Measurements from ENCODE around the gene DOK3.
A peak's percentile ranks its signal among the peaks of the same experiment; 100 is the strongest.

Gene DOK3

DNA sequence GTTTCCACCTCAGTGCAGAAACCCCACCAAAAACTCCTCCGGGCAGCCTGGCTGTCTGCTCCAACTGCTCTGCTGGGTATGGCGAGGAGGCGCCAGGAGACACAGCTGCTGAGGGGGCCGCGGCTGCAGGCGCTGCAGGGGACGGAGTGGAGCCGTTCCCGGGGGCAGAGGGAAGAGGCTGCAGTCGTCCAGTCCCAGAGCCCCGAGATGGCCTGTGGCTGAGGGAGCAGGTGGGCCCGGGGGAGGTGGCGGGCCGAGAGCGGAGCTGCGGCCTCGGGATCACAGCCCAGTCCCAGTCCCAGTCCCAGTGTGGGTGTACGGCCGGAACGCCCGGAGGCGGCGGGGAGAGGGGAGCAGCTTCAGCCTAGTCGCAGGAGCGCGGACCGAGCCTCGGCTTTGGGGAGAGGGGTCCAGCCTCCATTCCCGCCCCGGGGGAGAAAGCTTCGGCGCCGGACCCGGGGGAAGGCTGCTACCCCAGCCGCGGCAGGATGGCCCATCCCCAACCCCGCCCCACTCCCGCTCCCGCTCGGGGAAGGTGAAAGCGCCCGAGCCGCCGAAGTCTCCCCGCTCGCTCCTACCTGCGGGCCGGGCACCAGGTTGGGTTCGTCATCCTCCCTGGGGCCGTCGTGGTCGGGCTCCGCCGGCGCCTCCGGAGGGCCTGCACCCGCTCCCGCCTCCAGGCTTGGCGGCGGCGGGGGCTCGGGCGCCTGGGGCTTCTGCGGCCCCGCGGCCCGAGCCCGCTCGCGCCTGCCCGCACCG lies 44.2 kb upstream of the DOK3 start:
- TF ChIP-seq, protein P1, sequence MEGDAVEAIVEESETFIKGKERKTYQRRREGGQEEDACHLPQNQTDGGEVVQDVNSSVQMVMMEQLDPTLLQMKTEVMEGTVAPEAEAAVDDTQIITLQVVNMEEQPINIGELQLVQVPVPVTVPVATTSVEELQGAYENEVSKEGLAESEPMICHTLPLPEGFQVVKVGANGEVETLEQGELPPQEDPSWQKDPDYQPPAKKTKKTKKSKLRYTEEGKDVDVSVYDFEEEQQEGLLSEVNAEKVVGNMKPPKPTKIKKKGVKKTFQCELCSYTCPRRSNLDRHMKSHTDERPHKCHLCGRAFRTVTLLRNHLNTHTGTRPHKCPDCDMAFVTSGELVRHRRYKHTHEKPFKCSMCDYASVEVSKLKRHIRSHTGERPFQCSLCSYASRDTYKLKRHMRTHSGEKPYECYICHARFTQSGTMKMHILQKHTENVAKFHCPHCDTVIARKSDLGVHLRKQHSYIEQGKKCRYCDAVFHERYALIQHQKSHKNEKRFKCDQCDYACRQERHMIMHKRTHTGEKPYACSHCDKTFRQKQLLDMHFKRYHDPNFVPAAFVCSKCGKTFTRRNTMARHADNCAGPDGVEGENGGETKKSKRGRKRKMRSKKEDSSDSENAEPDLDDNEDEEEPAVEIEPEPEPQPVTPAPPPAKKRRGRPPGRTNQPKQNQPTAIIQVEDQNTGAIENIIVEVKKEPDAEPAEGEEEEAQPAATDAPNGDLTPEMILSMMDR (IDR thresholded peaks at IDR 0.05; ENCODE audit: borderline replicate concordance, control extremely low read depth, extremely low read depth, insufficient read depth, missing control alignments): no peak
- in situ Hi-C loops (cut with MboI; ENCODE audit: low sequenced_read_pairs, unreplicated experiment): no loop called here
- DNase-seq (ENCODE audit: low spot score): peak; percentile 79

DNA sequence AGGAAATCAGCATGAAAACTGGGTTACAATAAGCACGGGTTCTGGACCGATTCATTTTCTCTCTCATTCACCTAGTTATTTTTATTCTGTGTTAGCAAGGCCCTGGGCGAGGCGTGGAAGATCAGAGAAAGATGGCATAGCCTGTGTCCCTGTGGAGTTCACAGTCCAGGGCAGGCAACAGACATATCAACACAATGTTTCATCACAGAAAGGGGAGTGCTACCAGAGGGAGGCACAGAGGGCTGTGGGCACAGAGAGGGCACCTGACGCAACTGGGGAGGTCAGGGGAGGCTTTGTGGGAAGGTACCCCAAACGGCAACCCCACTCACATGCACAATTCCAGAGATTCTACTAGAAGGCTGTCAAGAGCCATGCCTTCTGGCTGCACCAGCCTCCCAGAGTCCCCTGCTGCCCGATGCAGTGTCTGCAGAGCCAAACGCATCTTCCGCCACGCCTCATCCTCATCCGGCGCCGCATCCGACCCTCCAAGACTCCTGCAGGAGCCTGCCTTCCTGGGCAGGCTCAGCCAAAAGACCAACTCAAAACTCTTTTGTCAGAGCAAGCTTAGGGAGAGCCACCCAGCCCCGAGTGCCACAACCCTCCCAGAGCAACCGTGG lies 43.3 kb upstream of the DOK3 start:
- TF ChIP-seq, protein P1 (IDR thresholded peaks at IDR 0.05; ENCODE audit: borderline replicate concordance, control extremely low read depth, extremely low read depth, insufficient read depth, missing control alignments): no peak
- DNase-seq (ENCODE audit: low spot score): no peak
- in situ Hi-C loops (cut with MboI; ENCODE audit: low sequenced_read_pairs, unreplicated experiment): no loop called here

DNA sequence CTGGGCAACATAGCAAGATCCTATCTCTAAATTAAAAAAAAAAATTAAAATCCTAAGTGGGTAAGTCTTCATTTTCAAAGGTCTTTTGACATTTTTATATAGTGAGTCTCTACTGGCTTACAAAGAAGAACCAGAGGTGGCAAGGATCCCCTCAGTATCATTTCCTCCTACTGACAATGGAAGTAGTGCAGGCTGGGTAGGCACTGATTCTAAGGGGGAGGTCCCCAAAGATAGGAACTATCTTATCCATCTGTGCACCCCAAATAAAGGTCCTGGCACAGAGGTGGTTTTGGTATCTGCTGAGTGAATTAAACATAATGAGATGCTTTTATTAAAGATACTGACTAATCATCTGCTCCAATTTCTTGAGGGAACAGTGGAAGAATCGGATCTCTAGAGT lies 40.5 kb upstream of the DOK3 start:
- TF ChIP-seq, protein P1 (IDR thresholded peaks at IDR 0.05; ENCODE audit: borderline replicate concordance, control extremely low read depth, extremely low read depth, insufficient read depth, missing control alignments): no peak
- no peak for DNase-seq (ENCODE audit: low spot score)
- in situ Hi-C loops (cut with MboI; ENCODE audit: low sequenced_read_pairs, unreplicated experiment): no loop called here

DNA sequence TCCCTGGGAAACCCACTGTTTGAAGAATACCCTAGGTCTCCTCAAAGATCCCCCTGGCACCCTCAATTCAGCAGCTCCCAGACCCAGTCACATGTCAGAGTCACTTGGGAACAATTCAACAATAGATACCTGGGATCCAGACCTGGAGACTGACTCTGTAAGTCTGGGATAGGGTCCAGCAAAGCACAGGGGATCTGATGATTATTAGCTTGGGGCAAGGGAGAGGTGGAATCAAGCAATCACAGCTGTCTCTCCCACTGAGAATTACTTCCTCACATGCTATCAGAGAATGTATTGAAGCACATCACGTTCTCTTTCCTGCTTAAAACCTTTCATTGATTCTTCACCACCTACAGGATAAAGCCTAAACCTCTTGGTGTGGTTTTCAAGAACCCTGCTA lies 38.9 kb upstream of the DOK3 start:
- in situ Hi-C loops (cut with MboI; ENCODE audit: low sequenced_read_pairs, unreplicated experiment): no loop called here
- TF ChIP-seq, protein P1 (IDR thresholded peaks at IDR 0.05; ENCODE audit: borderline replicate concordance, control extremely low read depth, extremely low read depth, insufficient read depth, missing control alignments): no peak
- DNase-seq (ENCODE audit: low spot score): no peak

DNA sequence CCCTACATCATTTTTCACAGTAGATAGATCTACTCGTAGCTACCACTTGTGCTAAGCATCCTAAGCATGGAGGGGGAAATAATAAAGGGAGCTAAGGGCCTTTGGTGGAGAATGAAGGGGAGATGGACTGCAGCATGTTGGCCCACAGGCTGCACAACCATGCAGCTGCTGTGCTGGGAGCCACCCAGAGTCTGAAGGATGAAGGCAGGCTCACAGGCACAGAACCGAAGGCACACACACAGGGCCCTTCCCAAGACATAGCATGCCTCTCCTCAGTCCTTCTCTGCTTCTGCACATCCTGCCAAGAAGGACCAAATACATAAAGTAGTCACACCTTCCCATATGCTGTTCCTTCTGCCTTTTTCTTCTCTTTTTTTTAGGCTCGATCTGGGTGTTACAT lies 38.1 kb upstream of the DOK3 start:
- TF ChIP-seq, protein P1 (IDR thresholded peaks at IDR 0.05; ENCODE audit: borderline replicate concordance, control extremely low read depth, extremely low read depth, insufficient read depth, missing control alignments): no peak
- no peak for DNase-seq (ENCODE audit: low spot score)
- in situ Hi-C loops (cut with MboI; ENCODE audit: low sequenced_read_pairs, unreplicated experiment): no loop called here

DNA sequence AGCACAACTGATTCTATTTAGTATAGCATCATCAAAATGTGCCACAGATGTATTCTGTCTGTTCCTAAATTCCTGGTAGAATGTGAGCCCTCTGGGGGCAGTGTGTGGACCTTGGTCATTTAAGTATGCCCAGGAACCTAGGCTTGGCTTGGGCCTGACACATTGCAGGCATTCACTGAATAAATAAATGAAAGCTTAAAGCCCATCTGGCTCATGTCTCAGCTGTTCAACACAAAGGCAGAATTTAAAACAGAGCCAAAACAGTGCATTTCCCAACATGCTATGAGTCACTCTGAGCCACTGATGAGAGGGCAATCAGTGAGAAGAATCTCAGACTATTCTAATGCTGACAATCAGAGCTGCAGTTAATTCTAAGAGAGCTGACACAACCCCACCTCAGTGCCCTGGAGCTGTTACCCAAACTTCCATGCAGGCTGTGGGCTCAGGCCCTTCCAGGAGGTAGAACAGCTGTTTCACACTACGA lies 36.7 kb upstream of the DOK3 start:
- DNase-seq (ENCODE audit: low spot score): no peak
- in situ Hi-C loops (cut with MboI; ENCODE audit: low sequenced_read_pairs, unreplicated experiment): no loop called here
- TF ChIP-seq, protein P1 (IDR thresholded peaks at IDR 0.05; ENCODE audit: borderline replicate concordance, control extremely low read depth, extremely low read depth, insufficient read depth, missing control alignments): no peak

Measured in GM13976 (cell line).